ENCODE measurements around the gene NIT1.

The NIT1 gene

GRCh38 chr1:161159087-161159912 lies 41.4 kb downstream of the NIT1 start, which contains the start of gene USP21:
TSS of gene USP21 (plus strand) at chr1:161159500. CDS start at chr1:161160641, 1,141 bp downstream.
- DNase-seq: peak; percentile 88

- no peak for DNase-seq
These were observed 42.0 kb downstream of the NIT1 start for GRCh38 chr1:161159913-161160243.

- no peak for DNase-seq
These were observed 42.8 kb downstream of the NIT1 start for GRCh38 chr1:161160671-161161145.

GRCh38 chr1:161161652-161162051 lies 43.7 kb downstream of the NIT1 start:
- no peak for DNase-seq

GRCh38 chr1:161162052-161162451 lies 44.1 kb downstream of the NIT1 start:
- no peak for DNase-seq

- DNase-seq: no peak
These were observed 44.9 kb downstream of the NIT1 start for GRCh38 chr1:161162806-161163205.

- no peak for DNase-seq
These were observed 45.9 kb downstream of the NIT1 start for GRCh38 chr1:161163793-161164192.

GRCh38 chr1:161164901-161165610 lies 47.2 kb downstream of the NIT1 start:
- DNase-seq: no peak

GRCh38 chr1:161165742-161166668 lies 48.1 kb downstream of the NIT1 start, which contains the start of gene PPOX:
TSS of gene PPOX (plus strand) at chr1:161166426. CDS start at chr1:161166848, 422 bp downstream.
- peak; percentile 92 for DNase-seq

GRCh38 chr1:161166669-161167548 lies 49.0 kb downstream of the NIT1 start:
- DNase-seq: no peak

- DNase-seq: no peak
These were observed 51.0 kb downstream of the NIT1 start for GRCh38 chr1:161168906-161169305.
